ENCODE results near the gene CCDC34.

CCDC34 gene

DNA sequence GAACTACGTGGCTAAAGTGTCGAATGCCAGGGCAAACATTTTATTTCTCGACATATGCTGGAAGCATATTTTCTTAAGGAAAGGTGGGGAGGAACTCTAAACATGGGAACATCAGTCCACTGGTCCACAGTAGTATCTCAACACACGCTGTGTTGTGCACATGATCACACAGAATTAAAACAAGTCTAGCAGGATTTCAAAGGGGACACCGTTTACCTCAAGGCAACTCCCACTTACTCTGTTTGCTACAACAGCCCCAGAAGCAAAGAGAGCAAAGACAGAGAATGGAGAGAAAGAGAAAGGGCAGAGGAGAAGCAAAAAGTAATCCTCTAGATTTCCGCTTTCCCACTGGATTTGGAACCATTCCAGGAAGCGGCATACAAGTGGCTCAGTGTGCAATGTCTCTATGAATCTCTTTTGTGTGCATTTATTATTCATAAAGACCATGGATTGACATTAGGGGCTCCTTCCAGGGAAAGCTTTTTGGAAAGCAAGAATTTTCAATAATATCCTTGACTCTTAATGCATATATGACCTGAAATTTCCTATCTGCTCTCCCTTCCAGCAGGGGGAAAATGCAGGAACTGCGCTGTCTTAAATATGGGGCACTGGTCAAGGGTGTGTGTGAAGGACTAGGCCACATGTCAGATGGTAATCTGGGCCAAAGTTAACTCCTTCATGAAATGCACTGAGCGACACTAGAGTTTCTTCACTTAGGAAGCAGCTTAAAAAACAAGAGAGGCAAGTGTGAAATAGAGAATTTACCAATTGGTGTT, 34.8 kb upstream of the CCDC34 start:
- H4K20me1 ChIP-seq (ENCODE audit: insufficient read depth, low read length): no peaks in the 10 kb centered on the region
- H3K9ac ChIP-seq (ENCODE audit: low read length): no peak overlapping the region
- no peak overlapping the region for H3K4me3 ChIP-seq (ENCODE audit: low read length)
- no peak overlapping the region for H3K4me2 ChIP-seq (ENCODE audit: low read depth, low read length)
- no peak for DNase-seq
- no peak overlapping the region for H3K27ac ChIP-seq (ENCODE audit: low read length)
- H3K36me3 ChIP-seq (replicated peaks; ENCODE audit: insufficient read depth, low read length): no peaks in the 10 kb centered on the region
- H3K9me3 ChIP-seq (replicated peaks; ENCODE audit: insufficient read depth, low read length): no peaks in the 10 kb centered on the region
- H3K9me2 ChIP-seq (replicated peaks; ENCODE audit: insufficient read depth, low read length): no peaks in the 10 kb centered on the region
- no peaks in the 10 kb centered on the region for H3K79me2 ChIP-seq (ENCODE audit: low read length)
- no peaks in the 10 kb centered on the region for H3K4me1 ChIP-seq (ENCODE audit: low read length)
- TF ChIP-seq, protein P1, sequence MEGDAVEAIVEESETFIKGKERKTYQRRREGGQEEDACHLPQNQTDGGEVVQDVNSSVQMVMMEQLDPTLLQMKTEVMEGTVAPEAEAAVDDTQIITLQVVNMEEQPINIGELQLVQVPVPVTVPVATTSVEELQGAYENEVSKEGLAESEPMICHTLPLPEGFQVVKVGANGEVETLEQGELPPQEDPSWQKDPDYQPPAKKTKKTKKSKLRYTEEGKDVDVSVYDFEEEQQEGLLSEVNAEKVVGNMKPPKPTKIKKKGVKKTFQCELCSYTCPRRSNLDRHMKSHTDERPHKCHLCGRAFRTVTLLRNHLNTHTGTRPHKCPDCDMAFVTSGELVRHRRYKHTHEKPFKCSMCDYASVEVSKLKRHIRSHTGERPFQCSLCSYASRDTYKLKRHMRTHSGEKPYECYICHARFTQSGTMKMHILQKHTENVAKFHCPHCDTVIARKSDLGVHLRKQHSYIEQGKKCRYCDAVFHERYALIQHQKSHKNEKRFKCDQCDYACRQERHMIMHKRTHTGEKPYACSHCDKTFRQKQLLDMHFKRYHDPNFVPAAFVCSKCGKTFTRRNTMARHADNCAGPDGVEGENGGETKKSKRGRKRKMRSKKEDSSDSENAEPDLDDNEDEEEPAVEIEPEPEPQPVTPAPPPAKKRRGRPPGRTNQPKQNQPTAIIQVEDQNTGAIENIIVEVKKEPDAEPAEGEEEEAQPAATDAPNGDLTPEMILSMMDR (IDR thresholded peaks at IDR 0.05; ENCODE audit: low read length): no peak
- no peak for TF ChIP-seq EZH2phosphoT487 (IDR thresholded peaks at IDR 0.05; ENCODE audit: low read length)
- TF ChIP-seq EZH2 (optimal IDR thresholded peaks at IDR 0.05; ENCODE audit: low read depth, low read length): no peak
- H2AFZ ChIP-seq (ENCODE audit: low read length): no peak overlapping the region
- no peaks in the 10 kb centered on the region for H3F3A ChIP-seq (ENCODE audit: insufficient read depth, low read length)
- H3K27me3 ChIP-seq (replicated peaks; ENCODE audit: insufficient read depth, low read length): no peaks in the 10 kb centered on the region

DNA sequence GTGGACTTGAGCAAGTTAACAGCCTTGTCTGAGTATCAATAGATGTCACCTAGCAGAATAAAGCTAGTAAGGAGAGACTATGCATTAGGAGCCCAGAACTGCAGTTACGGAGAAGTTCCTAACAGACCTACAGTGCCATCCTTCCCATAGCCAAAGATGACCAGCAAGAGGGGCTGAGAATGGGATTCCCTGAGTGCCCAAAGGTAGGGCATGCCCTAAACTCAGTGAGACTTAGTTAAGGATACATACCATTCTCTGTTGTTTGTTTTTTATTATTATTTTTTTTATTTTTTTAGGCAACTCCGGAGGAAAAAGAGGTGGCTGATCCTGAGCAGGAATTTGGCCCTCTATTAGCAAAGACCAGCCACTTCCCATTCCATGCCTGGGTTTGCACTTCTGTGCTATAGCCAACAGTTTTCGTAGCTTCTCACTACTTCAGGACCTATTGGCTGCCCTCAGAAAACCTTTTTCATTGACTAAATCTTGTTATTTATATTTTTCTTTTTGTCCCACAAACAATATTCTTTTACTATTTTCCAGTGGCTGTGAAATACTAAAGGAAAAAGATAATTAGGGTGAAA, 33.3 kb upstream of the CCDC34 start:
- Histone ChIP-seq H3F3A (ENCODE audit: insufficient read depth, low read length) (no peaks in the 10 kb centered on the region), H3K4me3 (ENCODE audit: low read length) (no peak overlapping the region), H4K20me1 (ENCODE audit: insufficient read depth, low read length) (no peaks in the 10 kb centered on the region), H3K36me3 (replicated peaks; ENCODE audit: insufficient read depth, low read length) (no peaks in the 10 kb centered on the region), H2AFZ (ENCODE audit: low read length) (no peak overlapping the region), H3K79me2 (ENCODE audit: low read length) (no peaks in the 10 kb centered on the region), H3K9me3 (replicated peaks; ENCODE audit: insufficient read depth, low read length) (no peaks in the 10 kb centered on the region), H3K9ac (ENCODE audit: low read length) (no peak overlapping the region), H3K27me3 (replicated peaks; ENCODE audit: insufficient read depth, low read length) (no peaks in the 10 kb centered on the region), H3K4me1 (ENCODE audit: low read length) (no peaks in the 10 kb centered on the region), H3K9me2 (replicated peaks; ENCODE audit: insufficient read depth, low read length) (no peaks in the 10 kb centered on the region), H3K27ac (ENCODE audit: low read length) (no peak overlapping the region), H3K4me2 (ENCODE audit: low read depth, low read length) (no peak overlapping the region)
- TF ChIP-seq, protein P1 (IDR thresholded peaks at IDR 0.05; ENCODE audit: low read length): no peak
- TF ChIP-seq EZH2phosphoT487 (IDR thresholded peaks at IDR 0.05; ENCODE audit: low read length): no peak
- no peak for TF ChIP-seq EZH2 (optimal IDR thresholded peaks at IDR 0.05; ENCODE audit: low read depth, low read length)
- DNase-seq: no peak

DNA sequence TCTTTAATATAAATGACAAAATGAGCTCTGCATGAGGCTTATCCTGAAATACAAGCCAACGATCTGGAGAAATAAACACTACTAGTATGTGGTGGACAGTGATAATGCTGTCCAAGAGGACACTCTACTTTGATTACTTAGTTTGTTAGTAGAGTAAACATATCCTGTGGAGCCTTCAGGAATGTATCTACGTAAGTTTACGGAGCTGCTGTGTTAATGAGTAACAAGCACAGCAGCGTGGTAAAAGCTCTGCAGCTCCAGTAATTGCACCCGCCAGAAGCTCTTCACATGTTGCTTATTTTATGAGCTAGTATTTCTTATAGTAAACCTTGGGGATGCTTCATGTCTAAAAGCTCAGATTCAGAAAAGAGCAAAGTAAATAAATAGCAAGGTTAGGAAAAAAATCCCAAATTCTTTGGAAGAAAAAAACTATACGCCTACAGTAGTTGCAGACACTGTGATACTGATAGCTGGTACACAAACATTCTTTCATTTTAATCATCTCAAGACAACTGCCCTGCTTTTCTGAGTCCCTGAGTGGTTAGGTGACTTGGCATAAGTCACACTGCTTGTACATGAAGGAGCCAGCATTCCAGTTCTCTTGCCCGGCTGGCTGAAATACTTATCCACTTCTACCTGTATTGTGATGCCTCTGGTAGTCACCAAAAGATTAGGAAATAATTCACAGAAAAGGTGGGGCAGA, 32.7 kb upstream of the CCDC34 start:
- no peak for DNase-seq
- TF ChIP-seq, protein P1 (IDR thresholded peaks at IDR 0.05; ENCODE audit: low read length): no peak
- no peak for TF ChIP-seq EZH2 (optimal IDR thresholded peaks at IDR 0.05; ENCODE audit: low read depth, low read length)
- TF ChIP-seq EZH2phosphoT487 (IDR thresholded peaks at IDR 0.05; ENCODE audit: low read length): no peak
- Histone ChIP-seq H3K79me2 (ENCODE audit: low read length) (no peaks in the 10 kb centered on the region), H2AFZ (ENCODE audit: low read length) (no peak overlapping the region), H3K27me3 (replicated peaks; ENCODE audit: insufficient read depth, low read length) (no peaks in the 10 kb centered on the region), H3K4me2 (ENCODE audit: low read depth, low read length) (no peak overlapping the region), H3K4me1 (ENCODE audit: low read length) (no peaks in the 10 kb centered on the region), H3K27ac (ENCODE audit: low read length) (no peak overlapping the region), H3K4me3 (ENCODE audit: low read length) (no peak overlapping the region), H4K20me1 (ENCODE audit: insufficient read depth, low read length) (no peaks in the 10 kb centered on the region), H3K9me3 (replicated peaks; ENCODE audit: insufficient read depth, low read length) (no peaks in the 10 kb centered on the region), H3K9ac (ENCODE audit: low read length) (no peak overlapping the region), H3K9me2 (replicated peaks; ENCODE audit: insufficient read depth, low read length) (no peaks in the 10 kb centered on the region), H3K36me3 (replicated peaks; ENCODE audit: insufficient read depth, low read length) (no peaks in the 10 kb centered on the region), H3F3A (ENCODE audit: insufficient read depth, low read length) (no peaks in the 10 kb centered on the region)
